Measurements from ENCODE around the gene GRM7.

GRCh38 chr3:7520593-7520992 is 659.7 kb downstream of the GRM7 start:
- TF ChIP-seq CTCF (IDR thresholded peaks at IDR 0.05 in 4 of 5, conservative IDR thresholded peaks at IDR 0.05 in 1 of 5) = no peak
- no peak for TF ChIP-seq POLR2A (IDR thresholded peaks at IDR 0.05)

Data from gastrocnemius medialis (tissue), 4 donors.